ENCODE results near the gene GALNT10.

- TF ChIP-seq CTCF (IDR thresholded peaks at IDR 0.05; ENCODE audit: low read depth, low read length, poor library complexity, severe bottlenecking) (no peak), EZH2phosphoT487 (IDR thresholded peaks at IDR 0.05; ENCODE audit: borderline replicate concordance, low read length) (no peak)
Measured at GRCh38 chr5:154334406-154335064, 144.0 kb downstream of the GALNT10 start.
